GM13977 (cell line): ENCODE results near the gene CASR.

ENCODE experiments used
- DNase-seq: peaks from one replicate; pipeline ENCODE4 v3.0.0; 2012; ENCODE audit warnings: low spot score
- in situ Hi-C: fragments of 300-500 bp; cut with MboI; formaldehyde crosslinking; loops from one replicate; pipeline ENCODE4 v1.12.0; 2022; ENCODE audit warnings: low sequenced_read_pairs, low pct_unique_long_range_greater_than_20kb, mixed read lengths, inconsistent platforms; ENCODE audit not compliant: unreplicated experiment
- TF ChIP-seq, protein P1 (sequence below): IDR thresholded peaks from 2 replicates; pipeline ENCODE4 v1.5.1; 2012; ENCODE audit warnings: mild to moderate bottlenecking, control low read depth; ENCODE audit not compliant: insufficient read depth; ENCODE audit errors: extremely low read depth, missing control alignments

The CASR gene

DNA sequence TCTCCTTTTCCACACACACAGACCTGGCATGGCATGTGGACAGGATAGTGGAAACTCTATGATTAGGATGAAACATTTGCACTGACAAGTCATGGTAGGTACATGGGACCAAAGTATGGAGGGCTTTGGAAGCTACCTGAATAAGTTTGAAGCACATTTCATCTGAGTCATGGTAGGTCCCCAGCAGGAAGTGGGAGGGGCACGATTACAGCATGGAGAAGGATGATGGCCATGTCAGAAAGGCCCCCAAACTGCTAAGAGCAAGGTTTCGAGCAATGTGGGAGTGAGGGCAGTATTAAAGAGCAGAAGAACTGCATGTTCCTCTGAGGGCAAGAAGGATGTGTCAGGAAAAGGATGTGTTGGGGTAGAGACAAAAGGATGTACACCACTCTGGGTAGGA lies 90.0 kb downstream of the CASR start:
- TF ChIP-seq, protein P1, sequence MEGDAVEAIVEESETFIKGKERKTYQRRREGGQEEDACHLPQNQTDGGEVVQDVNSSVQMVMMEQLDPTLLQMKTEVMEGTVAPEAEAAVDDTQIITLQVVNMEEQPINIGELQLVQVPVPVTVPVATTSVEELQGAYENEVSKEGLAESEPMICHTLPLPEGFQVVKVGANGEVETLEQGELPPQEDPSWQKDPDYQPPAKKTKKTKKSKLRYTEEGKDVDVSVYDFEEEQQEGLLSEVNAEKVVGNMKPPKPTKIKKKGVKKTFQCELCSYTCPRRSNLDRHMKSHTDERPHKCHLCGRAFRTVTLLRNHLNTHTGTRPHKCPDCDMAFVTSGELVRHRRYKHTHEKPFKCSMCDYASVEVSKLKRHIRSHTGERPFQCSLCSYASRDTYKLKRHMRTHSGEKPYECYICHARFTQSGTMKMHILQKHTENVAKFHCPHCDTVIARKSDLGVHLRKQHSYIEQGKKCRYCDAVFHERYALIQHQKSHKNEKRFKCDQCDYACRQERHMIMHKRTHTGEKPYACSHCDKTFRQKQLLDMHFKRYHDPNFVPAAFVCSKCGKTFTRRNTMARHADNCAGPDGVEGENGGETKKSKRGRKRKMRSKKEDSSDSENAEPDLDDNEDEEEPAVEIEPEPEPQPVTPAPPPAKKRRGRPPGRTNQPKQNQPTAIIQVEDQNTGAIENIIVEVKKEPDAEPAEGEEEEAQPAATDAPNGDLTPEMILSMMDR, result no peak

DNA sequence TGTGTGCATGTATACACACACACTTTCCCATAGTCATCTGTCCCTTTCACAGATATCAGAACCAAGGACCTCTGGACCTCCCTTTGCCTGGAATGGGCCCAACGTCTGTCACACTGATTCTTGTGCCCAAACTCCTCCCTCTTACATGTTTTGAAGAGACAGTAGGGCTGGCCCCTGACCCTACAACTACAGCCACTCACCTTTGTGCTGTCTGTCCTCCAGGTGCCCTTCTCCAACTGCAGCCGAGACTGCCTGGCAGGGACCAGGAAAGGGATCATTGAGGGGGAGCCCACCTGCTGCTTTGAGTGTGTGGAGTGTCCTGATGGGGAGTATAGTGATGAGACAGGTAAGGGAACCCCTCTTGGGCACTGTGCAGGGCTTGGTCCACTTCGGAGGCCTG lies 98.4 kb downstream of the CASR start:
- DNase-seq, result no peak
- TF ChIP-seq, protein P1, result no peak
- in situ Hi-C loops, result no loop called here

More for the DNA sequence above, 90.0 kb downstream of the CASR start:
- DNase-seq, result no peak
- in situ Hi-C loops, result no loop called here

DNA sequence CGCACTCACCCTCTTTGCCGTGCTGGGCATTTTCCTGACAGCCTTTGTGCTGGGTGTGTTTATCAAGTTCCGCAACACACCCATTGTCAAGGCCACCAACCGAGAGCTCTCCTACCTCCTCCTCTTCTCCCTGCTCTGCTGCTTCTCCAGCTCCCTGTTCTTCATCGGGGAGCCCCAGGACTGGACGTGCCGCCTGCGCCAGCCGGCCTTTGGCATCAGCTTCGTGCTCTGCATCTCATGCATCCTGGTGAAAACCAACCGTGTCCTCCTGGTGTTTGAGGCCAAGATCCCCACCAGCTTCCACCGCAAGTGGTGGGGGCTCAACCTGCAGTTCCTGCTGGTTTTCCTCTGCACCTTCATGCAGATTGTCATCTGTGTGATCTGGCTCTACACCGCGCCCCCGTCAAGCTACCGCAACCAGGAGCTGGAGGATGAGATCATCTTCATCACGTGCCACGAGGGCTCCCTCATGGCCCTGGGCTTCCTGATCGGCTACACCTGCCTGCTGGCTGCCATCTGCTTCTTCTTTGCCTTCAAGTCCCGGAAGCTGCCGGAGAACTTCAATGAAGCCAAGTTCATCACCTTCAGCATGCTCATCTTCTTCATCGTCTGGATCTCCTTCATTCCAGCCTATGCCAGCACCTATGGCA lies 100.5 kb downstream of the CASR start:
- no peak for DNase-seq
- in situ Hi-C loops, result no loop called here
- TF ChIP-seq, protein P1, result no peak

DNA sequence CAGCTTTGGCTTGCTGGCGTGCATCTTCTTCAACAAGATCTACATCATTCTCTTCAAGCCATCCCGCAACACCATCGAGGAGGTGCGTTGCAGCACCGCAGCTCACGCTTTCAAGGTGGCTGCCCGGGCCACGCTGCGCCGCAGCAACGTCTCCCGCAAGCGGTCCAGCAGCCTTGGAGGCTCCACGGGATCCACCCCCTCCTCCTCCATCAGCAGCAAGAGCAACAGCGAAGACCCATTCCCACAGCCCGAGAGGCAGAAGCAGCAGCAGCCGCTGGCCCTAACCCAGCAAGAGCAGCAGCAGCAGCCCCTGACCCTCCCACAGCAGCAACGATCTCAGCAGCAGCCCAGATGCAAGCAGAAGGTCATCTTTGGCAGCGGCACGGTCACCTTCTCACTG lies 101.0 kb downstream of the CASR start:
- DNase-seq, result no peak
- TF ChIP-seq, protein P1, result no peak
- in situ Hi-C loops, result no loop called here

DNA sequence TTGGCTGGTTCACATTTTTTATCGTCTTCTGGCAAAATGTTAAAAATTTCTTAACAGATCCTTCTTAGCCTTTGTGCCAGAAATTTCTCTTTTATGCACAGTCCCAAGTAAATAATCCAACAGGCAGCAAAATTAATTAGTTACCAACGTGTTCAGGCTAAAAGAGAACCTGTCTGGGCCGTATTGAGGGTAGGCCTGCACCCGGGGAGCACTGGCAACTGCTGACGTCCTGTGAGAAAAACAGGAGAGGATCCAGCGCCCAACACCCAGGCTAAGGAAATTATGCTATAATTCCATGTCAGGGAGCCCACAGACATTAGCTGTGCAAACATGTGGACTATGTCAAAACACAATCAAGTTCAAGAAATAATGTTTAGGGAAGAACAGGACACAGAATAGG lies 110.9 kb downstream of the CASR start:
- DNase-seq, result no peak
- TF ChIP-seq, protein P1, result no peak
- in situ Hi-C loops, result no loop called here

DNA sequence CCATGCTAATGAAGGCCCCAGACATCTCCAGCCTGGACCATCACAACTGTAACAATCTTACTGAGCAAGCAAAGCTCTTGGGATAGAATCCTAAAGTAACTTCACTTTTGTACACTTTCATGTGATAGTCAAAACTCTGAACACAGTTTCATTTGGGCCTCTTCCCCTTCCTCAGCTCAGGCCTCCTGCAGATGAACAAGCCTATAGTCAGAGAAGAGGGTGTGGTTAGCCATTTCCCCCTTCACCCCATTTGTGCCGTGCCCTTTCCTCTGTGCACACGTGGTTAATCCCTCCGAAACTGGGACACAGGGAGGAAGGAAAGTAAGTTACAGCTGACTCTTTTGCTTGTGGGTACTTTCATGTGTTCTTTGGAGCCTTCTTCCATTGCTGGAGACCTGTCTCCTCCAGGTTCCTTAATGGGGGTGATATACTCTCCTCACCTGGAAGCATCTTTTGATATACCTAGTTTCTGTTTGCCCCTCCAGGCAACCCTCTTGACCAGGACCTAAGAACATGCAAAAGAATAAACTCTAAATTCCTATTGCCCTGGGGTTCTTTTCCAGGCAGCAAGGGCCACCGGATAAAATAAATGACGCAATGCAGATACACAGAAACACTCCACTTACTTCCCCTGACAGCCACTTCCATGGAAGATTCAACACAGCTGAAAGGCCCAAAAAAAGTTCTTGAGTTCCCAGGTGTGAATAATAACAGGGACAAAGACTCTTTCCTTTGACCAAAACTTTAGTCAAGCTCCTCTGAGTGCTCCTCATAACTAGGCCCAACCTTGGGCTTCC lies 112.0 kb downstream of the CASR start:
- DNase-seq, result no peak
- TF ChIP-seq, protein P1, result no peak
- in situ Hi-C loops, result no loop called here
